Activated naive CD4-positive, alpha-beta T cell treated with anti-CD3 and anti-CD28 coated beads, Interleukin-2, amount 10 ng/mL, durations not matched to agents 7 days and 5 days (primary cell): Measurements from ENCODE around the gene MCM3.

Source experiments
- CTCF ChIA-PET: fragments of 350-600 bp; sonication (Branson Sonifier 250); formaldehyde crosslinking; loops from one replicate; lab custom pipeline; 2021; ENCODE audit warnings: antibody characterized with exemption; lab: Charles Lee
- DNase-seq: peaks from one replicate; pipeline ENCODE4 v3.0.0-alpha.2; 2020
- H3K27ac Mint-ChIP-seq: one replicate; pipeline ENCODE4 v1.8.0; 2021; ENCODE audit warnings: mild to moderate bottlenecking, moderate library complexity, mixed read lengths
- H3K27me3 Mint-ChIP-seq: one replicate; pipeline ENCODE4 v1.8.0; 2021; ENCODE audit warnings: mild to moderate bottlenecking, mixed read lengths
- H3K36me3 Mint-ChIP-seq: one replicate; pipeline ENCODE4 v1.8.0; 2021; ENCODE audit warnings: mixed read lengths
- H3K4me1 Mint-ChIP-seq: one replicate; pipeline ENCODE4 v1.8.0; 2021; ENCODE audit warnings: mixed read lengths
- H3K4me3 Mint-ChIP-seq: one replicate; pipeline ENCODE4 v1.8.0; 2021; ENCODE audit warnings: mild to moderate bottlenecking, moderate library complexity, mixed read lengths
- H3K9me3 Mint-ChIP-seq: one replicate; pipeline ENCODE4 v1.8.0; 2021; ENCODE audit warnings: mixed read lengths

MCM3 gene

GRCh38 chr6:52310932-52311331, 26.4 kb upstream of the MCM3 start:
- DNase-seq, result no peak
- H3K4me3 Mint-ChIP-seq, result no peak overlapping the region
- CTCF ChIA-PET, result interaction anchor here (1.2 to 2.1 kb wide), 3 partner anchors 11 to 30 kb away, joined by 3 to 12 read pairs (median 4); no protein-coding TSS in a partner anchor
- H3K9me3 Mint-ChIP-seq, result no peaks in the 10 kb centered on the region
- no peaks in the 10 kb centered on the region for H3K27me3 Mint-ChIP-seq
- H3K4me1 Mint-ChIP-seq, result peaks cover 37% of the 10 kb centered on the region
- H3K27ac Mint-ChIP-seq, result no peak overlapping the region
- no peaks in the 10 kb centered on the region for H3K36me3 Mint-ChIP-seq

DNA sequence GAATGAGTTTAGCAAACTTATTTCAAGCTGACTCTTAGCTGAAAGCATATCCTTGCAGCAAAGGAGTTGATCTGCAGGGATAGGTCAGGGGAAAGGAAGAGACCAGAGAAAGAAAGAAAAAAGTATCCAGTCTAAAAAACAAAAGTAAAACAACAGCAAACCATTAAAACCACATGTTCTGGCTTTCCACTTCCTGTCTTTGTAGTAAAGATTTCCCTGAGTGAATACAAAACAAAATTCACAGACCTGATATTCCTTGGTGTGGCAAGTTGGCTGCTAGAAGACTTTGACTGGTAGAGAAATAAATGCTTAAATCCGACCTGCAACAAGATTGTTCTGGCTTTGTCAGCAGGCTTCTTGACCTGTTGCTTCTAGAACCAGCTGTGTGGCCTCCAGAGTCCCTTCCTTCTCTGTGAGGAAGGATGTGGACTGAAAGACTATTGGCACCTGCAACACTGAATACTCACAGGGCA, 23.4 kb upstream of the MCM3 start:
- DNase-seq, result peak; percentile 35
- Mint-ChIP-seq H3K9me3 (no peaks in the 10 kb centered on the region), H3K27me3 (no peaks in the 10 kb centered on the region), H3K4me3 (peak overlapping the region; percentile 55), H3K27ac (peak overlapping the region; percentile 91), H3K4me1 (peaks cover 64% of the 10 kb centered on the region), H3K36me3 (peaks cover 5% of the 10 kb centered on the region)
- CTCF ChIA-PET, result interaction anchor here (0.9 to 4.0 kb wide), 6 partner anchors 19 to 90 kb away, joined by 4 to 32 read pairs (median 13); partner anchors contain the start of genes MCM3 and PAQR8

DNA sequence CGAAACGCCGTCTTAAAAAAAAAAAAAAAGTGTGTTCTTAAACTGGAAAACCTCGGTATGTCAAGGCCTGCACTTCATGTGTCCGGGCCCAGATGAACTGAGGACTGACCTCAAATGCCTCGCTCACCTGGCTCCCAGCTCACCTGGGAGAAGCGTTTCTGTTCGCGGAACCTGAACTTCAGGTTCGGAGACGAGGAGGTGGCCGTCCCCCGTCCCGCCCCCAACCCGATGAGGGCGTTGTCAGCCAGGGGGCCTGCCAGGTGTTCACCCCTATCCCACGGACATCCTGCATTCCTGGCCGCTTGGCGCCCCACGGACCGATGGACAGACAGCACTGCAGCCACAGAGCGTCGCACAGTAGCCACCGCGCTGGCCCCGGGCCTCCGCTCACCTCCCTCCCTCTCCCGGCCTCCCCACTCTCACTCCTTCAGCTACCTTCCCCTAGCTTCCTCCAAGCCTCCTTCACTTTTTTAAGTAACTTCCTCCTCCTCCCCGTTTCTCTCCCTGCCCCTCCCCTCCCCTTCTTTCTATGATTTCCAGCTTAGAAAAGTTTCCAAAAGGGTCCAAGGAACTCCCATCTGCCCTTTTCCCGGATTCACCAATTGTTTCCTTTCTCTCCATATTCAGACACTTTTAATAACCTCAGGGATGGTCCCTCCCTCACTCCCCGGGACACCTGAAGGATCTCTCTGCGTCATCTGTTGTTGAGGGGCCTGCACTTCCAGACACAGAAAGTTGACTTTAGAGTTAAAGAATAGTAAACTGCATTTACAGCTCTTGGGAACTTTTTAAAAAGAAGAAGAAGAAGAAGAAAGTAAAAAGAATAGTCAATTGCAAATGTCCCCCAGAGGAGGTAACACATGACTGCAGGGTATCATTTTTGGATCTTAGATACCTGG, 22.7 kb upstream of the MCM3 start:
- Mint-ChIP-seq H3K4me3 (peak overlapping the region; percentile 55), H3K27ac (peak overlapping the region; percentile 91), H3K4me1 (peaks cover 67% of the 10 kb centered on the region), H3K27me3 (no peaks in the 10 kb centered on the region), H3K36me3 (peaks cover 5% of the 10 kb centered on the region), H3K9me3 (no peaks in the 10 kb centered on the region)
- DNase-seq, result no peak
- CTCF ChIA-PET, result interaction anchor here (0.6 to 4.0 kb wide), 6 partner anchors 18 to 90 kb away, joined by 4 to 32 read pairs (median 13); partner anchors contain the start of genes MCM3 and PAQR8

DNA sequence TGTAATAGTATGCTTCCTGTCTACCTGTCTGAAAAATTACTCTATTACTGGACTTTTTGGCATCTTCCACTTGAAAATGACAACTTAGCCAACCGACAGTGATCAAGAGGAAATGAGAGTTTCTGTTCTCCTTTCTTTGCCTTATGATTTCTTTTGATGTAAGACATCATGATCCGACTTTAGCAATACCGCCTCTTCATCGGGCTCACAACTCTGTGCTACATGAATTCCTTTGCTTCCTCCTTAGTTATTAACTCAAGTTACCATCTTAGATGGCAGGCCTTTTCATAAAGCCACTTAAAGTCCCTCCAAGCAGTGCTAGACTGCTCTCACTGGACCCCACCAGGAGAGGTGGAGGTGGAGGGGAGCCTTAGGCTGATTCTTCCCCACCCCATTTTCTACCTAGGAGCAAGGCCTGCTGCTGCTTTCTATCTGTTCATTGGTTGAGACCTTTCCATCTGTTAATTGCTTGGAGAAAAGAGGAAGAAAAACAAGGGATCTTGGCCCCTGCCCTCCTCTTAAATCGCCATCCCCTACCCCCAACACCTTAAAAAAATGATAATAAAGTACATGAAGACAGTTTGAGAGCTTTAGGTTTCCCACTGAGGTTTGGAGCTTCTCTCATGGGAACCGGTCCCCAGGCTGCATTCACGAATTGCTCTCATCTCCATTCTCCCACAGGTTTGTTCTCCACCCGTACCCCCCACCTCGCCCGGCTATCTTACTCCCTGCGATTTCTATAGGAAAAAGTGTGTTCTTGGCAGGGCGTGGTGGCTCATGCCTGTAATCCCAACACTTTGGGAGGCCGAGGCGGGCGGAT, 21.6 kb upstream of the MCM3 start:
- peak overlapping the region; percentile 81 for H3K27ac Mint-ChIP-seq
- peaks cover 5% of the 10 kb centered on the region for H3K36me3 Mint-ChIP-seq
- no peak overlapping the region for H3K4me3 Mint-ChIP-seq
- peaks cover 67% of the 10 kb centered on the region for H3K4me1 Mint-ChIP-seq
- no peaks in the 10 kb centered on the region for H3K9me3 Mint-ChIP-seq
- no peak for DNase-seq
- no peaks in the 10 kb centered on the region for H3K27me3 Mint-ChIP-seq
- CTCF ChIA-PET, result interaction anchor here (1.8 to 4.0 kb wide), 4 partner anchors 20 to 94 kb away, joined by 7 to 32 read pairs (median 18); partner anchors contain the start of genes MCM3 and PAQR8

GRCh38 chr6:52305411-52305810, 20.9 kb upstream of the MCM3 start:
- no peak for DNase-seq
- H3K4me1 Mint-ChIP-seq, result peaks cover 67% of the 10 kb centered on the region
- peak overlapping the region; percentile 19 for H3K4me3 Mint-ChIP-seq
- H3K9me3 Mint-ChIP-seq, result no peaks in the 10 kb centered on the region
- peak overlapping the region; percentile 81 for H3K27ac Mint-ChIP-seq
- peaks cover 7% of the 10 kb centered on the region for H3K36me3 Mint-ChIP-seq
- CTCF ChIA-PET, result interaction anchor here (0.9 to 4.0 kb wide), 4 partner anchors 20 to 95 kb away, joined by 3 to 32 read pairs (median 14); partner anchors contain the start of genes MCM3 and PAQR8
- H3K27me3 Mint-ChIP-seq, result no peaks in the 10 kb centered on the region

- H3K4me1 Mint-ChIP-seq, result peaks cover 65% of the 10 kb centered on the region
Observed at GRCh38 chr6:52304983-52305390, 20.4 kb upstream of the MCM3 start.

DNA sequence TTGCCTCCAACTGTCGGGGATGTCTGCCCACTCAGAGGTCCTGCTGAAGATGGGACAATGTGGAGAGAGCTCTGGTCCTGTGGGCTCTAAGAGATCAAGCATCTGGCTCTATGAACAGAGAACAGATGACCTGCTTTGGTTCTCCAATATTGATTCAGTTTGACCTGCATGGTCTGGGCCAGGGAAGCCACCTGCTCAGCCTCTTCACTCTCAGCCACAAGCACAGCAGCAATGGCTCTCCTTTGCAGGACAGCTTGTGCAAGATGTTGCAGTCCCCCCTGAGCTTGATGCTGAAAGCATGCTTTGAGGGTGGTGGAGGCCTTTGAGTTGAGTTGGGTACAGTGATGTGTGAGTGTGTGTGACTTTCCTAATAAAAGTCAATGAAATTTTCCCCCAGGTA, 18.6 kb upstream of the MCM3 start:
- H3K9me3 Mint-ChIP-seq, result no peaks in the 10 kb centered on the region
- CTCF ChIA-PET, result interaction anchor here (1.5 to 2.0 kb wide), 2 partner anchors 17 to 59 kb away, joined by 4 to 9 read pairs; partner anchors contain the start of gene PAQR8
- DNase-seq, result no peak
- H3K27me3 Mint-ChIP-seq, result no peaks in the 10 kb centered on the region
- peak overlapping the region; percentile 16 for H3K27ac Mint-ChIP-seq
- H3K4me1 Mint-ChIP-seq, result peaks cover 53% of the 10 kb centered on the region
- H3K36me3 Mint-ChIP-seq, result peaks cover 7% of the 10 kb centered on the region
- H3K4me3 Mint-ChIP-seq, result no peak overlapping the region

More at GRCh38 chr6:52304983-52305390, 20.4 kb upstream of the MCM3 start:
- Mint-ChIP-seq H3K27ac (peak overlapping the region; percentile 81), H3K27me3 (no peaks in the 10 kb centered on the region), H3K4me3 (peak overlapping the region; percentile 19), H3K9me3 (no peaks in the 10 kb centered on the region), H3K36me3 (peaks cover 7% of the 10 kb centered on the region)
- CTCF ChIA-PET, result interaction anchor here (0.5 to 4.0 kb wide), 5 partner anchors 10 to 95 kb away, joined by 3 to 32 read pairs (median 7); partner anchors contain the start of genes MCM3 and PAQR8
- no peak for DNase-seq

- no peaks in the 10 kb centered on the region for H3K27me3 Mint-ChIP-seq
- H3K4me1 Mint-ChIP-seq, result peaks cover 50% of the 10 kb centered on the region
- no peak overlapping the region for H3K4me3 Mint-ChIP-seq
- H3K9me3 Mint-ChIP-seq, result peaks cover 2% of the 10 kb centered on the region
- H3K36me3 Mint-ChIP-seq, result peaks cover 12% of the 10 kb centered on the region
- CTCF ChIA-PET, result no interaction called here
- no peak overlapping the region for H3K27ac Mint-ChIP-seq
- DNase-seq, result no peak
Observed at GRCh38 chr6:52301326-52301725, 16.8 kb upstream of the MCM3 start.

DNA sequence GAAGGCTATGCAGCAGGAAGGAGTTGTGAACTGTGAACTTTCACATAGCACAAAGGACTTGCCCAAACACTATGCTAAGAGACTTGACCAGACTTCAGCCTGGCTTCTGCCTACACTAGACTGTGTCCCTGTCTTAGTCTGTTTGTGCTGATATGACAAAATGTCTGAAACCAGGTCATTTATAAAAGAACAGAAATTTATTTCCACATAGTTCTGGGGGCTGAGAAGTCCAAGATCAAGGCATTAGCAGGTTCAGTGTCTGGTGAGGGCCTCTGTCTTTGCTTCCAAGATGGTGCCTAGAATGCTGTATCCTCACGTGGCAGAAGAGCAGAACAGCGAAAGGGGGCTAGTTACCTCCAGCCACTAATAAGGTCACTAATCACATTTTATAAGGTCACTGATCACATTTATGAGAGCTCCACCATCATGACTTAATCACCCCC, 16.0 kb upstream of the MCM3 start:
- Mint-ChIP-seq H3K27me3 (no peaks in the 10 kb centered on the region), H3K9me3 (peaks cover 2% of the 10 kb centered on the region), H3K36me3 (peaks cover 12% of the 10 kb centered on the region), H3K27ac (no peak overlapping the region), H3K4me1 (peaks cover 46% of the 10 kb centered on the region), H3K4me3 (no peak overlapping the region)
- CTCF ChIA-PET, result no interaction called here
- no peak for DNase-seq

DNA sequence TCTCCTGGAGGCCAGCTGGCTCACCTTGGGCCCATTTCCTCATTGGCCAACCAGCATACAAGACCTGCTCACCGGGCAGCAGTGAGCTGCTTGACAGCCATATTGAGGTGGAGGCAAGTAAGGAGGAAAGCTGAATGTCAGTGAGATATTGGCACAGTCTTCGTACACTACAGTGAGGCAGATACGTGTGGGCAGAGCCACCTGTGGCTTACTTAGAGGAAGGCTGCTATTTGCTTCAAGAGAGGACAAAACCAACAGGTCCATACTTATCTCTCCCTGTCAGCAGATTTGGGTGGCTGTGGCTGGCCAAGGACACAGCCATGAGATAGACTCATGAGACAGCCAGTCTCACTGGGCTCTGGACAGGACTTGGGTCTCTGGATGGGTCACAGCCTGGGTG, 15.1 kb upstream of the MCM3 start:
- H3K27ac Mint-ChIP-seq, result no peak overlapping the region

GRCh38 chr6:52297433-52297832, 12.9 kb upstream of the MCM3 start:
- no peak overlapping the region for H3K4me3 Mint-ChIP-seq
- peaks cover 7% of the 10 kb centered on the region for H3K36me3 Mint-ChIP-seq
- CTCF ChIA-PET, result no interaction called here
- no peak overlapping the region for H3K27ac Mint-ChIP-seq
- peaks cover 2% of the 10 kb centered on the region for H3K9me3 Mint-ChIP-seq
- peaks cover 21% of the 10 kb centered on the region for H3K4me1 Mint-ChIP-seq
- no peaks in the 10 kb centered on the region for H3K27me3 Mint-ChIP-seq
- no peak for DNase-seq

More for the DNA sequence above, 15.1 kb upstream of the MCM3 start:
- CTCF ChIA-PET, result no interaction called here
- Mint-ChIP-seq H3K27me3 (no peaks in the 10 kb centered on the region), H3K9me3 (peaks cover 2% of the 10 kb centered on the region), H3K36me3 (peaks cover 12% of the 10 kb centered on the region), H3K4me1 (peaks cover 38% of the 10 kb centered on the region), H3K4me3 (no peak overlapping the region)
- no peak for DNase-seq

- CTCF ChIA-PET, result interaction anchor here (0.6 to 1.6 kb wide), 4 partner anchors 29 to 104 kb away, joined by 3 read pairs; no protein-coding TSS in a partner anchor
- peaks cover 5% of the 10 kb centered on the region for H3K36me3 Mint-ChIP-seq
Observed at GRCh38 chr6:52293067-52293466, 8.5 kb upstream of the MCM3 start.

DNA sequence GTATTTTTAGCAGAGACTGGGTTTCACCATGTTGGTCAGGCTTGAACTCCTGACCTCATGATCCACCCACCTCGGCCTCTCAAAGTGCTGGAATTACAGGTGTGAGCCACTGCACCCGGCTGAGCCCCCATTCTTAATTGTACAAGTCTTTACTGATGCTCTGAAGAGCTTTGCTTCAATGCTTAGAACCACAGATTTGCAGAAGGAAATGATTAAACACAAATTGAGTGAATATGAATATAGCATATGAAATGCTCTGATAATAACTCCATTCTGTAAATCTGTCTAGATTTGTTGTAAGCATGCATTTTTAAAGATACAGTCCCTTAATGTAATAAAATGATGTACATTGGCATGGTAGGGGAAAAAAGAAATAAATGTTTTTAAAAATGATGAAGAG, 4.3 kb upstream of the MCM3 start:
- peaks cover 23% of the 10 kb centered on the region for H3K4me1 Mint-ChIP-seq
- DNase-seq, result no peak
- H3K36me3 Mint-ChIP-seq, result no peaks in the 10 kb centered on the region
- CTCF ChIA-PET, result interaction anchor here (0.8 to 8.6 kb wide), 6 partner anchors 19 to 354 kb away, joined by 3 to 159 read pairs (median 4); no protein-coding TSS in a partner anchor
- H3K27me3 Mint-ChIP-seq, result no peaks in the 10 kb centered on the region
- H3K27ac Mint-ChIP-seq, result no peak overlapping the region
- H3K9me3 Mint-ChIP-seq, result no peaks in the 10 kb centered on the region
- H3K4me3 Mint-ChIP-seq, result no peak overlapping the region

More at GRCh38 chr6:52293067-52293466, 8.5 kb upstream of the MCM3 start:
- peaks cover 2% of the 10 kb centered on the region for H3K9me3 Mint-ChIP-seq
- no peak overlapping the region for H3K27ac Mint-ChIP-seq
- H3K4me3 Mint-ChIP-seq, result no peak overlapping the region
- no peaks in the 10 kb centered on the region for H3K27me3 Mint-ChIP-seq
- peaks cover 20% of the 10 kb centered on the region for H3K4me1 Mint-ChIP-seq
- no peak for DNase-seq
